GM12878 (cell line): ENCODE data around the gene ALDH1L2.

ENCODE experiments used
- MYC ChIP-seq: IDR thresholded peaks from 2 replicates; pipeline ENCODE4 v1.6.1; 2011; ENCODE audit warnings: mild to moderate bottlenecking, low read length, moderate library complexity, inconsistent platforms; ENCODE audit not compliant: insufficient read depth, insufficient replicate concordance, insufficient read length, severe bottlenecking
- SMAD1 ChIP-seq: fragments of 450-650 bp; IDR thresholded peaks from 2 replicates; pipeline ENCODE4 v1.6.1; 2018; ENCODE audit warnings: mild to moderate bottlenecking, low read depth; ENCODE audit not compliant: partially characterized antibody
- TF ChIP-seq, protein P1 (sequence below): fragments of 450-650 bp; IDR thresholded peaks from 2 replicates; pipeline ENCODE4 v1.6.1; 2017; ENCODE audit warnings: mild to moderate bottlenecking
- TF ChIP-seq, protein P2 (sequence below): IDR thresholded peaks from 2 replicates; pipeline ENCODE4 v1.6.1; 2012; ENCODE audit warnings: low read depth, low read length, improper control_type of control experiment

DNA sequence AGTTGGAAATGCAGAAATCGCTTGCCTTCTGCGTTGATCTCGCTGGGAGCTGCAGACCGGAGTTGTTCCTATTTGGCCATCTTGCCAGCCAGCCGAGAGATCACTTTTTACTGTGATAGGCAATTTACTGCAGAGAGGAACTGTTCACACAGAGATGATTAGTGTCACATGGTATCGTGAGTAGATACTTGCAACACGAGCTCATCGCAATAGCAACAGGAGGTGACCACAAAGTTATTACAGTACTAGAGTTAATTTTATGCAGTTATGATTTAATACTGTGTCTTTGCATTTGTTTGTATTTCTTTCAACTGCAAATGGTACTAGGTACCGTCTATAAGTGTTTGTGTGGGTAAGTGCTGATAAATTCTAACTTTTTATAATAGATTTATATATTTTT, 70.4 kb downstream of the ALDH1L2 start:
- TF ChIP-seq, protein P1, sequence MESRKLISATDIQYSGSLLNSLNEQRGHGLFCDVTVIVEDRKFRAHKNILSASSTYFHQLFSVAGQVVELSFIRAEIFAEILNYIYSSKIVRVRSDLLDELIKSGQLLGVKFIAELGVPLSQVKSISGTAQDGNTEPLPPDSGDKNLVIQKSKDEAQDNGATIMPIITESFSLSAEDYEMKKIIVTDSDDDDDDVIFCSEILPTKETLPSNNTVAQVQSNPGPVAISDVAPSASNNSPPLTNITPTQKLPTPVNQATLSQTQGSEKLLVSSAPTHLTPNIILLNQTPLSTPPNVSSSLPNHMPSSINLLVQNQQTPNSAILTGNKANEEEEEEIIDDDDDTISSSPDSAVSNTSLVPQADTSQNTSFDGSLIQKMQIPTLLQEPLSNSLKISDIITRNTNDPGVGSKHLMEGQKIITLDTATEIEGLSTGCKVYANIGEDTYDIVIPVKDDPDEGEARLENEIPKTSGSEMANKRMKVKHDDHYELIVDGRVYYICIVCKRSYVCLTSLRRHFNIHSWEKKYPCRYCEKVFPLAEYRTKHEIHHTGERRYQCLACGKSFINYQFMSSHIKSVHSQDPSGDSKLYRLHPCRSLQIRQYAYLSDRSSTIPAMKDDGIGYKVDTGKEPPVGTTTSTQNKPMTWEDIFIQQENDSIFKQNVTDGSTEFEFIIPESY, result no peak
- TF ChIP-seq SMAD1, result no peak
- TF ChIP-seq, protein P2, sequence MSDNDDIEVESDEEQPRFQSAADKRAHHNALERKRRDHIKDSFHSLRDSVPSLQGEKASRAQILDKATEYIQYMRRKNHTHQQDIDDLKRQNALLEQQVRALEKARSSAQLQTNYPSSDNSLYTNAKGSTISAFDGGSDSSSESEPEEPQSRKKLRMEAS, result no peak
- TF ChIP-seq MYC, result no peak
